A549 (cell line): ENCODE measurements around the gene PGM1. TPM values are rescaled to one million over a fixed set of nuclear protein-coding genes. Genes with fewer than 3 reads are reported as not detected.

ENCODE experiments used
- ATAC-seq, 2 experiments: fragments of 200-7000 bp in 1 of 2; fragments of >200 bp in 1 of 2; cut with Nextera tagmentation in 1 of 2; cut with Tn5 transposase in 1 of 2; 3 replicates each; pipeline versions ENCODE4 v1.8.0 to v1.9.1; 2018 to 2020; ENCODE audit warnings: mild to moderate bottlenecking in 1 of 2, moderate library complexity in 1 of 2
- CTCF ChIA-PET: fragments of 300-600 bp; sonication (Branson Sonifier 250); formaldehyde crosslinking; extraction: SDS; loops from one replicate; lab custom pipeline; 2021; ENCODE audit warnings: antibody characterized with exemption, inconsistent platforms; lab: Yijun Ruan, JAX
- POLR2A ChIA-PET: fragments of 350-600 bp; formaldehyde crosslinking; extraction: SDS; loops from one replicate; lab custom pipeline; 2021; ENCODE audit warnings: antibody characterized with exemption, inconsistent platforms; lab: Yijun Ruan, JAX
- DNase-seq, 2 experiments: peaks; one replicate each; pipeline versions ENCODE4 v3.0.0 to v3.0.0-alpha.2; 2011 to 2016; ENCODE audit warnings: low read depth in 1 of 2, low spot score in 1 of 2
- FAIRE-seq: peaks from 2 replicates; lab custom pipeline; 2011; peaks lifted over from hg19 to GRCh38; lab: Jason Lieb, UNC
- H3K27ac ChIP-seq, 2 experiments: fragments of >200 bp; sonication (Bioruptor Twin); formaldehyde crosslinking; 3 replicates each; pipeline ENCODE4 v1.5.1; 2016 to 2017
- H3K4me1 ChIP-seq: fragments of >200 bp; sonication (Bioruptor Twin); formaldehyde crosslinking; 3 replicates; pipeline ENCODE4 v1.6.1; 2016
- H3K4me2 ChIP-seq: fragments of >200 bp; sonication (Bioruptor Twin); formaldehyde crosslinking; 3 replicates; pipeline ENCODE4 v1.6.1; 2016
- H3K4me3 ChIP-seq: fragments of >200 bp; sonication (Bioruptor Twin); formaldehyde crosslinking; 3 replicates; pipeline ENCODE4 v1.5.1; 2016
- H3K9me3 ChIP-seq: fragments of >200 bp; sonication (Bioruptor Twin); formaldehyde crosslinking; 3 replicates; pipeline ENCODE4 v1.6.1; 2016
- BCL3 ChIP-seq: fragments of >200 bp; sonication (Bioruptor Twin); formaldehyde crosslinking; IDR thresholded peaks from 3 replicates; pipeline ENCODE4 v1.6.1; 2016
- BHLHE40 ChIP-seq: IDR thresholded peaks from 2 replicates; pipeline ENCODE4 v1.6.1; 2012; ENCODE audit warnings: low read depth, low read length, inconsistent platforms
- CBX2 ChIP-seq: fragments of 200-600 bp; sonication (generic); IDR thresholded peaks from 2 replicates; pipeline ENCODE4 v1.6.1; 2016; ENCODE audit warnings: low read depth, mild to moderate bottlenecking, borderline replicate concordance
- EHMT2 ChIP-seq: fragments of 200-600 bp; sonication (generic); IDR thresholded peaks from 2 replicates; pipeline ENCODE4 v1.6.1; 2016; ENCODE audit warnings: antibody characterized with exemption, low read depth, mild to moderate bottlenecking, moderate library complexity
- ELK1 ChIP-seq: fragments of 150-350 bp; IDR thresholded peaks from 2 replicates; pipeline ENCODE4 v1.6.1; 2014; ENCODE audit warnings: low read depth, mild to moderate bottlenecking, low read length
- GATA3 ChIP-seq: IDR thresholded peaks from 2 replicates; pipeline ENCODE4 v1.6.1; 2012; ENCODE audit warnings: borderline replicate concordance
- HDAC2 ChIP-seq: fragments of 200-600 bp; sonication (generic); IDR thresholded peaks from 2 replicates; pipeline ENCODE4 v1.6.1; 2016
- HEYL ChIP-seq: fragments of 250-450 bp; sonication (Bioruptor Pico); IDR thresholded peaks from 2 replicates; pipeline ENCODE4 v1.8.0; 2021; ENCODE audit warnings: mild to moderate bottlenecking, moderate library complexity
- JUN ChIP-seq, 2 experiments: fragments of >200 bp; sonication (Bioruptor Twin); formaldehyde crosslinking; IDR thresholded peaks; 2 replicates in 1 of 2; 3 replicates in 1 of 2; pipeline ENCODE4 v1.6.1; 2016 to 2017
- KDM5A ChIP-seq: fragments of 200-600 bp; sonication (generic); IDR thresholded peaks from 2 replicates; pipeline ENCODE4 v1.6.1; 2016; ENCODE audit warnings: antibody characterized with exemption, mild to moderate bottlenecking
- MAX ChIP-seq: IDR thresholded peaks from 2 replicates; pipeline ENCODE4 v1.6.1; 2012
- PHF8 ChIP-seq: fragments of 200-600 bp; sonication (generic); IDR thresholded peaks from 2 replicates; pipeline ENCODE4 v1.6.1; 2016; ENCODE audit warnings: low read depth, mild to moderate bottlenecking, antibody characterized with exemption, moderate library complexity, borderline replicate concordance
- POLR2A ChIP-seq: IDR thresholded peaks from 2 replicates; pipeline ENCODE4 v1.6.1; 2012; ENCODE audit warnings: mild to moderate bottlenecking, low read length
- RARB ChIP-seq: fragments of 250-450 bp; sonication (Bioruptor Pico); IDR thresholded peaks from 2 replicates; pipeline ENCODE4 v1.8.0; 2021; ENCODE audit warnings: mild to moderate bottlenecking, moderate library complexity
- REST ChIP-seq: fragments of 200-600 bp; sonication (generic); IDR thresholded peaks from 2 replicates; pipeline ENCODE4 v1.6.1; 2016; ENCODE audit warnings: antibody characterized with exemption, mild to moderate bottlenecking, moderate library complexity
- WGBS: methylation state at CpG from one replicate; pipeline ENCODE4 v1.1.6; 2017; ENCODE audit errors: missing lambda C conversion rate; 5-methylcytosine and 5-hydroxymethylcytosine counted together
- polyA minus RNA-seq: library from RNA; depleted of rRNA, polyadenylated mRNA; stranded (reverse); fragments of >200 nt; gene quantifications from 2 replicates; pipeline ENCODE4 v1.2.3, GENCODE V29; 2011; rRNA and poly(A)+ RNA removed
- polyA plus RNA-seq, 4 experiments: library from polyadenylated mRNA; depleted of rRNA in 3 of 4; stranded (reverse); fragments of >200 nt; fragmentation: RNase III in 1 of 4; extraction: RNeasy Plus Mini Kit Qiagen cat#74134 plus additional on column Dnase treatment in 1 of 4; gene quantifications; 2 replicates in 3 of 4; 3 replicates in 1 of 4; pipeline ENCODE4 v1.2.3, GENCODE V29; 2011 to 2017

Gene PGM1
- polyA plus RNA-seq (2011; rRNA removed) (25.5 and 39.9 TPM in 2 replicates), polyA plus RNA-seq (2017; fragmentation: RNase III; extraction: RNeasy Plus Mini Kit Qiagen cat#74134 plus additional on column Dnase treatment) (44.8 to 51.4 TPM (median 50.2 TPM) in 3 replicates), polyA minus RNA-seq (30.5 and 30.9 TPM in 2 replicates)
- polyA plus RNA-seq (2012; cell fraction: cytosol; rRNA removed), result 15.8 and 18.6 TPM in 2 replicates
- 15.3 and 21.8 TPM in 2 replicates for polyA plus RNA-seq (2012; cell fraction: nucleus; rRNA removed)

GRCh38 chr1:63593303-63593885 lies at the start of gene PGM1:
Gene PGM1 (plus strand): TSS chr1:63593411. CDS start chr1:63593489, 78 bp downstream.
- peak within 1 kb of the TSS; percentile 91 to 93 for H3K27ac ChIP-seq
- H3K9me3 ChIP-seq, result no peaks in the 10 kb centered on the region
- TF ChIP-seq GATA3, result 0 out of 2 replicates have a peak, but pooled peaks have one; percentile 19
- TF ChIP-seq POLR2A, result peak; percentile 46
- TF ChIP-seq HEYL (CRISPR knock-in tag), result no peak
- TF ChIP-seq ELK1, result no peak
- no peak for TF ChIP-seq HDAC2
- 0 out of 5 replicates have a peak, but pooled peaks of 1 of the 2 experiments have one; percentile 1 for TF ChIP-seq JUN (IDR thresholded peaks at IDR 0.05)
- peak; percentile 36; the same call in 1 of the 2 replicates for TF ChIP-seq MAX
- TF ChIP-seq PHF8, result peak; percentile 48; the same call in 1 of the 2 replicates
- TF ChIP-seq BCL3, result 0 out of 3 replicates have a peak, but pooled peaks have one; percentile 33
- H3K4me2 ChIP-seq, result peak within 1 kb of the TSS; percentile 83
- peaks cover 20% of the 10 kb centered on the region for H3K4me1 ChIP-seq
- peak within 1 kb of the TSS; percentile 96 for H3K4me3 ChIP-seq
- ChIA-PET POLR2A (no interaction called here), CTCF (interaction anchor here (0.5 to 1.2 kb wide), 2 partner anchors 260 to 653 kb away, joined by 3 to 4 read pairs; no protein-coding TSS in a partner anchor)
- FAIRE-seq (no peak), DNase-seq (peak; percentile 31 to 76), ATAC-seq (peak; percentile 90 to 91)
- no CpG with 5 or more reads among the region's 64 CpGs for WGBS

GRCh38 chr1:63545780-63546179 lies 47.4 kb upstream of the PGM1 start:
- no peaks in the 10 kb centered on the region for H3K9me3 ChIP-seq
- FAIRE-seq (no peak), DNase-seq (no peak), ATAC-seq (no peak)
- no peak for TF ChIP-seq BCL3
- no peak for TF ChIP-seq KDM5A
- TF ChIP-seq BHLHE40, result no peak
- TF ChIP-seq RARB (CRISPR knock-in tag), result no peak
- no peak for TF ChIP-seq EHMT2
- no peak for TF ChIP-seq CBX2
- TF ChIP-seq REST, result no peak
- no peak for TF ChIP-seq POLR2A
- no peak for TF ChIP-seq PHF8
- no peaks in the 10 kb centered on the region for H3K4me1 ChIP-seq
- ChIA-PET POLR2A (interaction anchor here (0.5 kb wide), 1 partner anchor 702 kb away, joined by 3 read pairs; no protein-coding TSS in a partner anchor), CTCF (no interaction called here)
- no peak overlapping the region for H3K27ac ChIP-seq
- H3K4me3 ChIP-seq, result no peak overlapping the region
- no peak overlapping the region for H3K4me2 ChIP-seq
